ENCODE measurements around the gene UTP20.
"Not testable (repeated sequence)": the region's sequence is repeated elsewhere in the genome, so short reads cannot be mapped to it uniquely, and the experiment has no call there.

The UTP20 gene

GRCh38 chr12:101328917-101329316 is 49.0 kb downstream of the UTP20 start:
- DNase-seq: no peak

- DNase-seq: no peak
Observed at GRCh38 chr12:101330631-101331030, 50.7 kb downstream of the UTP20 start.

GRCh38 chr12:101336437-101336836 is 56.5 kb downstream of the UTP20 start:
- no peak for DNase-seq

- DNase-seq: no peak
Observed at GRCh38 chr12:101338087-101338486, 58.2 kb downstream of the UTP20 start.

GRCh38 chr12:101343893-101344292 is 64.0 kb downstream of the UTP20 start:
- DNase-seq: no peak

GRCh38 chr12:101351682-101352081 is 71.8 kb downstream of the UTP20 start:
- DNase-seq: no peak

DNA sequence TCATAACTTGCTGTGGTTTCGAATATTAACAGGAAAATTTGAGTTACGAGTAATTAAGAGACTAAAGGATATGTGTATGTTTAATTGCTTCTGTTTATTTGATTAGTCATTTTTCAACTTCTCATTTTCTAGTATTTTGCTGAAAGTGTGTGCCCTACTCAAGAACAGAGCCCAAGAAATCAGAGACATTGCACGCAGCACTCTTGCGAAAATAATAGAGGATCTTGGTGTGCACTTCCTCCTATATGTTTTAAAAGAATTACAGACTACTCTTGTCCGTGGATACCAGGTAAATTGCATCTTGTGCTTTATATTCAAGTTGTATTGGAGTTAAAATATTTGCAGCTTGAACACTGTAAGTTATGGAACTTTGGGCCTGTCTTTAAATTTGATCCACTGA is 76.9 kb downstream of the UTP20 start:
- no peak for DNase-seq

DNA sequence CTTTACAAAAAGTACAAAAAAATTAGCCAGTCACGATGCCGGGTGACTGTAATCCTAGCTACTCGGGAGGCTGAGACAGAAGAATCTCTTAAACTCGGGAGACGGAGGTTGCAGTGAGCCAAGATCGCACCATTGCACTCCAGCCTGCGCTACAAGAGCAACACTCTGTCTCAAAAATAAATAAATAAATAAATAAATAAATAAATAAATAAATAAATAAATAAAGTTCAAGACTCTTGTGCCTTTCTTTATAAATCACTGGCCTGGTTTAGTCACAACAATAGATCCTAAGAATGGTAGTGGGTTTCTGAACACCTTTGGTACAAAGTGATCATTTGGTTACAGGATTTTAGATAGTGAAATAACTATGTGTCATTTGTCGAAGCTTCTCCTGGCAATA is 81.5 kb downstream of the UTP20 start:
- no peak for DNase-seq

GRCh38 chr12:101368016-101368415 is 88.1 kb downstream of the UTP20 start:
- DNase-seq: no peak

GRCh38 chr12:101372431-101372830 is 92.5 kb downstream of the UTP20 start:
- DNase-seq: no peak

- DNase-seq: no peak
Observed at GRCh38 chr12:101375573-101375972, 95.7 kb downstream of the UTP20 start.

DNA sequence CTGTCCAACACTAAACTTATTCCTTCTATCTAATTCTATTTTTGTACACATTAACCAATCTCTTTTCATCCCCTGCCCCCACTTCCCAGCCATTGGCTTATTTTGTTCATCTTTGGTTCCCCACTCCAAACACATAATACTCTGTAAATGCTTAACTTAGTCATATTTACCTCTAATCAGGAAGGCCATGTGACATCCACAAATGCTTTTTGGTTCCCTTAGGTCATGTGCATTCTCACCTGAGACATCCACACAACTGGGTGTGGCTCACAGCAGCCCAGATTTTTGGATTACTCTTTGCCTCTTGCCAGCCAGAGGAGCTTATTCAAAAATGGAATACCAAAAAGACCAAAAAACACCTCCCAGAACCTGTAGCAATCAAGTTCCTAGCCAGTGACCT is 99.2 kb downstream of the UTP20 start:
- no peak for DNase-seq

GRCh38 chr12:101391181-101391580 is 111.3 kb downstream of the UTP20 start:
- not testable (repeated sequence) for DNase-seq

GRCh38 chr12:101407049-101407435 is 127.1 kb downstream of the UTP20 start:
- DNase-seq: no peak

DNA sequence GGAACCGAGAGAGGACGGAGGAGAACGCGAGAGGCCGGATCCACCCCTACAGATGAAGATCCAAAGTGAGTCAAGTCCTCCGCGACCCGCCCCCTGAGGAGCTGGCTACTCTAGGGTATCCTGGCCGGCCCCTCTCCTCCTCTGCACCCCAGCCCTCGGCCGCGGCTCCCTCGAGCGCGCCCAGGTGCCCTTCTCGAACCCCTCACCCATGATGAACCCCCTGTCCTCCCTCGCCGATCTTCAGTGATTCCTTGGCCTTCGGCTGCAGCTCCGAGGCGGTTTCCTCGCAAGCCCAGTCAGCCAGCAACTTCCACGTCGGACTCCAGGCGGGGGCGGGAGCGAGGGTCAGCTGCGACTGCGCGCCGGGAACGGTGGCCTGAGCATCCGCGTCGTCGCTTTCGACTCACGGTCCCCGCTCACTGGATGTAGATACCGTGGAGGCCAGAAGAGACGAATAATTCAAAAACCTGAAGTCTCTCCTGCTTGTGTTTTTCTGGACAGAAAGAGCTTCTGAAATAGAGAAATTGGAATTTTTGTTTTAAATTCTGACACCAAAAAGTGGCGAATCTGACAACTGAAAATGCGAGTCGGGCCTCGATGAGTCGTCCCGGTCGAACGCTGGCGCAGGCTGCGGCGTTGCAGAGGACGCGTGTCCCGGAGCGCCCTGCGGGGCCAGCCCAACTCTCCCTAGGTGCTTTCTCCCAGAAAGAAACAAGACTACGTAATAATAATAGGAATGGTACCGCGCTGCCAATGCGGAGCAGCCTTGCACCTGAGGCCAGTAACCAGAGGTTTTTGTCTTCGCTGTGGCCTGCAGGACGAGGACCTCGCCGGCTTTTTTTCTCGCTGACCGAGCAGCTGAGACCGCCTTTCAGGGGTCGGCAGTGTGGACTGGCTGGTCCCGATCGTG is 127.8 kb downstream of the UTP20 start, which contains the start of gene ARL1:
Gene ARL1, minus strand, starts transcription at position 337 of the 910 bp plus-strand sequence. Its CDS starts 127 bp downstream, at position 210.
- peak; percentile 70 to 78 for DNase-seq

GRCh38 chr12:101410169-101410568 is 130.3 kb downstream of the UTP20 start:
- DNase-seq: not testable (repeated sequence)

GRCh38 chr12:101414533-101415119 is 134.7 kb downstream of the UTP20 start:
- DNase-seq: peak in 1 of 2 donors; percentile 47

- no peak for DNase-seq
Observed at GRCh38 chr12:101415228-101415627, 135.3 kb downstream of the UTP20 start.

GRCh38 chr12:101422066-101422465 is 142.2 kb downstream of the UTP20 start:
- not testable (repeated sequence) for DNase-seq

GRCh38 chr12:101424620-101425019 is 144.7 kb downstream of the UTP20 start:
- no peak for DNase-seq

DNA sequence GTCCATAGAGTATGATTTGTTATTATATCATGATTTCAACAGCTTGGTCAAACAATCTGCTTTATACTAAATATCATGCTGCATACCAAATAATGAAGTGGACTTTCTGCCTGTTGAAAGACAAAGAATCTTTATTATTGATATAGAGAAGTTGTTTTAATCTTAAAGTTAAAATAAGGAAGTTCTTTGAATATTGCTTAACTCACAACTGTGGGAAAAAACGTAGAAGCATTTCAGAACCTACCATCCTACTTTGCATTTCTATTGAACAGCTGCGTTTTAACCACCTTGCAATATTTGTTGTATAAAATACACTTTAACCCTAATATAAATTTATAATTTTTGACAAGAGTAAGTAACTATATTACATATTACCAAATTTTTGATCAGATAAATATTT is 150.6 kb downstream of the UTP20 start:
- DNase-seq: no peak

DNA sequence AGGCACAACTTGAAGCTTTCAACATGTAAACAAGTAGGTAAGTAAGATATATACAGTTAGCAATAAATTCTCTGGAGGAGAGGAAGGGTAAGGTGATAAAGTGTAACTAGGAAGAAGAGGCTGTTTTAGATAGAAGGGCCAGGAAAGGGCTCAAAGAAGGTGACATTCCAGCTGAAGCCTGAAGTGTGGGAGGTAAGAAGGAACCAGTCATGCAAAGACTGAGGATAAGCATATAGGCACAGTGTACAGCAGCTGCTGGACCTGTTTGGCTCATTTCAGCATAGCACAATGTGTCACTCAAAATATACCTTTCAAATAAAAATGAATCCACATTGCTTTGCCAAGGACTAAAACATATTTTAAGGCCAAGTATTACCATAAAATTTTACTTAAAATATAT is 156.2 kb downstream of the UTP20 start:
- no peak for DNase-seq

Measured in CD4-positive, alpha-beta T cell treated with Interferon alpha-2 for 1 hour (primary cell).